Measurements from ENCODE around the gene KAZN.

KAZN gene

GRCh38 chr1:14777516-14778506 lies 179.3 kb downstream of the KAZN start:
- TF ChIP-seq POLR2A (IDR thresholded peaks at IDR 0.05; ENCODE audit: low read depth, low read length): no peak
- DNase-seq (ENCODE audit: insufficient read length, low spot score) (no peak), FAIRE-seq (no peak)

- no peak for DNase-seq (ENCODE audit: insufficient read length, low spot score)
- FAIRE-seq: no peak
- TF ChIP-seq POLR2A (IDR thresholded peaks at IDR 0.05; ENCODE audit: low read depth, low read length): no peak
Measured at GRCh38 chr1:14778541-14778897, 180.0 kb downstream of the KAZN start.

- TF ChIP-seq POLR2A (IDR thresholded peaks at IDR 0.05; ENCODE audit: low read depth, low read length): no peak
- no peak for FAIRE-seq
- DNase-seq (ENCODE audit: insufficient read length, low spot score): peak; percentile 44
Measured at GRCh38 chr1:14778898-14779865, 180.7 kb downstream of the KAZN start.

GRCh38 chr1:14780271-14780670 lies 181.8 kb downstream of the KAZN start:
- no peak for TF ChIP-seq POLR2A (IDR thresholded peaks at IDR 0.05; ENCODE audit: low read depth, low read length)
- FAIRE-seq (no peak), DNase-seq (ENCODE audit: insufficient read length, low spot score) (no peak)

- FAIRE-seq: no peak
- no peak for TF ChIP-seq POLR2A (IDR thresholded peaks at IDR 0.05; ENCODE audit: low read depth, low read length)
- DNase-seq (ENCODE audit: insufficient read length, low spot score): no peak
Measured at GRCh38 chr1:14781811-14782210, 183.3 kb downstream of the KAZN start.

- FAIRE-seq (no peak), DNase-seq (ENCODE audit: insufficient read length, low spot score) (no peak)
- no peak for TF ChIP-seq POLR2A (IDR thresholded peaks at IDR 0.05; ENCODE audit: low read depth, low read length)
Measured at GRCh38 chr1:14782741-14783591, 184.5 kb downstream of the KAZN start.

- no peak for TF ChIP-seq POLR2A (IDR thresholded peaks at IDR 0.05; ENCODE audit: low read depth, low read length)
- FAIRE-seq (no peak), DNase-seq (ENCODE audit: insufficient read length, low spot score) (no peak)
Measured at GRCh38 chr1:14783592-14783886, 185.1 kb downstream of the KAZN start.

GRCh38 chr1:14784790-14785773 lies 186.6 kb downstream of the KAZN start:
- FAIRE-seq (no peak), DNase-seq (ENCODE audit: insufficient read length, low spot score) (no peak)
- no peak for TF ChIP-seq POLR2A (IDR thresholded peaks at IDR 0.05; ENCODE audit: low read depth, low read length)

- DNase-seq (ENCODE audit: insufficient read length, low spot score) (no peak), FAIRE-seq (no peak)
- no peak for TF ChIP-seq POLR2A (IDR thresholded peaks at IDR 0.05; ENCODE audit: low read depth, low read length)
Measured at GRCh38 chr1:14786109-14786675, 187.7 kb downstream of the KAZN start.

GRCh38 chr1:14786681-14787080 lies 188.2 kb downstream of the KAZN start:
- no peak for DNase-seq (ENCODE audit: insufficient read length, low spot score)
- no peak for FAIRE-seq
- no peak for TF ChIP-seq POLR2A (IDR thresholded peaks at IDR 0.05; ENCODE audit: low read depth, low read length)

GRCh38 chr1:14787604-14788003 lies 189.1 kb downstream of the KAZN start:
- no peak for TF ChIP-seq POLR2A (IDR thresholded peaks at IDR 0.05; ENCODE audit: low read depth, low read length)
- FAIRE-seq (no peak), DNase-seq (ENCODE audit: insufficient read length, low spot score) (no peak)

- TF ChIP-seq POLR2A (IDR thresholded peaks at IDR 0.05; ENCODE audit: low read depth, low read length): no peak
- DNase-seq (ENCODE audit: insufficient read length, low spot score) (no peak), FAIRE-seq (no peak)
Measured at GRCh38 chr1:14788080-14788479, 189.6 kb downstream of the KAZN start.

All from H54 (cell line).